HG02763 (cell line): ENCODE measurements around the gene ZNF730.
"Not testable (repeated sequence)": the region's sequence is repeated elsewhere in the genome, so short reads cannot be mapped to it uniquely, and the experiment has no call there.

Source experiments
- ATAC-seq: cut with Tn5 transposase; IDR thresholded peaks from one replicate; pipeline ENCODE4 v1.9.1; 2021; ENCODE audit warnings: mild to moderate bottlenecking, moderate library complexity; ENCODE audit not compliant: unreplicated experiment

ZNF730 gene

GRCh38 chr19:23116802-23117571 is at the start of gene ZNF730:
Gene ZNF730 (plus strand): TSS chr19:23117025. CDS start chr19:23117174, 149 bp downstream.
- peak; percentile 99 for ATAC-seq

GRCh38 chr19:23070353-23071146 is 46.3 kb upstream of the ZNF730 start:
- ATAC-seq = no peak

- ATAC-seq = no peak
These were observed 45.7 kb upstream of the ZNF730 start for GRCh38 chr19:23071147-23071511.

GRCh38 chr19:23075031-23075733 is 41.6 kb upstream of the ZNF730 start:
- ATAC-seq = peak; percentile 50

- ATAC-seq = not testable (repeated sequence)
These were observed 39.0 kb upstream of the ZNF730 start for GRCh38 chr19:23077776-23078175.

- no peak for ATAC-seq
These were observed 23.0 kb upstream of the ZNF730 start for GRCh38 chr19:23093832-23094231.

- no peak for ATAC-seq
These were observed 21.4 kb upstream of the ZNF730 start for GRCh38 chr19:23095418-23095817.

- no peak for ATAC-seq
These were observed 18.5 kb upstream of the ZNF730 start for GRCh38 chr19:23098286-23098685.

- ATAC-seq = no peak
These were observed 17.8 kb upstream of the ZNF730 start for GRCh38 chr19:23098988-23099387.

GRCh38 chr19:23099966-23100365 is 16.9 kb upstream of the ZNF730 start:
- no peak for ATAC-seq

- ATAC-seq = no peak
These were observed 15.6 kb upstream of the ZNF730 start for GRCh38 chr19:23101241-23101640.

- ATAC-seq = no peak
These were observed 1.6 kb downstream of the ZNF730 start for GRCh38 chr19:23118400-23118799.

GRCh38 chr19:23134211-23134610 is 17.4 kb downstream of the ZNF730 start:
- ATAC-seq = not testable (repeated sequence)

GRCh38 chr19:23145617-23146415 is 29.0 kb downstream of the ZNF730 start:
- ATAC-seq = no peak

GRCh38 chr19:23160766-23161165 is 43.9 kb downstream of the ZNF730 start:
- no peak for ATAC-seq

GRCh38 chr19:23168286-23168685 is 51.5 kb downstream of the ZNF730 start:
- not testable (repeated sequence) for ATAC-seq

GRCh38 chr19:23183251-23183650 is 66.4 kb downstream of the ZNF730 start:
- no peak for ATAC-seq

- no peak for ATAC-seq
These were observed 73.5 kb downstream of the ZNF730 start for GRCh38 chr19:23190341-23190740.
